SK-N-SH treated with all-trans-retinoic acid at 6 μM for 48 hours (cell line): ENCODE data around the gene LMNA.
"Not testable (repeated sequence)": the region's sequence is repeated elsewhere in the genome, so short reads cannot be mapped to it uniquely, and the experiment has no call there.

Experiments
- ATAC-seq: fragments of 200-7000 bp; cut with Tn5 transposase; 3 replicates; pipeline ENCODE4 v1.9.1; 2020; ENCODE audit warnings: mild to moderate bottlenecking, moderate library complexity
- ARNTL ChIP-seq: fragments of 450-650 bp; formaldehyde crosslinking; IDR thresholded peaks from 2 replicates; pipeline ENCODE4 v1.5.0; 2020; ENCODE audit warnings: low read depth, mild to moderate bottlenecking, moderate library complexity, borderline replicate concordance
- BACH2 ChIP-seq: fragments of 250-450 bp; sonication (Bioruptor Pico); IDR thresholded peaks from 2 replicates; pipeline ENCODE4 v1.9.0; 2021; ENCODE audit warnings: mild to moderate bottlenecking, borderline replicate concordance
- ESRRG ChIP-seq: fragments of 250-450 bp; sonication (Bioruptor Pico); IDR thresholded peaks from 2 replicates; pipeline ENCODE4 v1.6.1; 2021; ENCODE audit warnings: mild to moderate bottlenecking
- GLIS3 ChIP-seq: fragments of 250-450 bp; sonication (Bioruptor Pico); IDR thresholded peaks from 2 replicates; pipeline ENCODE4 v1.5.0; 2020; ENCODE audit warnings: mild to moderate bottlenecking, moderate library complexity
- OSR1 ChIP-seq: fragments of 250-450 bp; sonication (Bioruptor Pico); IDR thresholded peaks from 2 replicates; pipeline ENCODE4 v1.8.0; 2022; ENCODE audit warnings: moderate library complexity, mild to moderate bottlenecking, inconsistent platforms
- PPARA ChIP-seq: fragments of 250-450 bp; sonication (Bioruptor Pico); IDR thresholded peaks from 2 replicates; pipeline ENCODE4 v1.5.0; 2020; ENCODE audit warnings: mild to moderate bottlenecking, borderline replicate concordance
- SNAI2 ChIP-seq: fragments of 250-450 bp; sonication (Bioruptor Pico); IDR thresholded peaks from 2 replicates; pipeline ENCODE4 v1.5.0; 2020; ENCODE audit warnings: mild to moderate bottlenecking, moderate library complexity
- TCF4 ChIP-seq: fragments of 250-450 bp; sonication (Bioruptor Pico); IDR thresholded peaks from 2 replicates; pipeline ENCODE4 v1.8.0; 2021; ENCODE audit warnings: mild to moderate bottlenecking, moderate library complexity, borderline replicate concordance
- ZC3H10 ChIP-seq: fragments of 250-450 bp; sonication (Bioruptor Pico); IDR thresholded peaks from 2 replicates; pipeline ENCODE4 v1.5.1; 2021; ENCODE audit warnings: mild to moderate bottlenecking, moderate library complexity
- ZFP30 ChIP-seq: fragments of 450-650 bp; formaldehyde crosslinking; IDR thresholded peaks from 2 replicates; pipeline ENCODE4 v1.5.0; 2022; ENCODE audit warnings: mild to moderate bottlenecking, moderate library complexity
- ZNF565 ChIP-seq: fragments of 450-650 bp; formaldehyde crosslinking; conservative IDR thresholded peaks from 2 replicates; pipeline ENCODE4 v1.5.0; 2020; ENCODE audit warnings: low read depth, mild to moderate bottlenecking, moderate library complexity
- ZNF70 ChIP-seq: fragments of 450-650 bp; formaldehyde crosslinking; IDR thresholded peaks from 2 replicates; pipeline ENCODE4 v1.5.0; 2020; ENCODE audit warnings: mild to moderate bottlenecking, moderate library complexity
- ZNF8 ChIP-seq: fragments of 450-650 bp; formaldehyde crosslinking; IDR thresholded peaks from 2 replicates; pipeline ENCODE4 v1.5.0; 2020; ENCODE audit warnings: mild to moderate bottlenecking, moderate library complexity
- TF ChIP-seq, protein P1 (sequence below): fragments of 250-450 bp; sonication (Bioruptor Pico); IDR thresholded peaks from 2 replicates; pipeline ENCODE4 v1.8.0; 2021; ENCODE audit warnings: low read depth, mild to moderate bottlenecking, moderate library complexity, borderline replicate concordance
- TF ChIP-seq, protein P2 (sequence below): fragments of 250-450 bp; sonication (Bioruptor Pico); IDR thresholded peaks from 2 replicates; pipeline ENCODE4 v1.8.0; 2020; ENCODE audit warnings: mild to moderate bottlenecking, moderate library complexity, borderline replicate concordance
- TF ChIP-seq, protein P3 (sequence below): fragments of 250-450 bp; sonication (Bioruptor Pico); IDR thresholded peaks from 2 replicates; pipeline ENCODE4 v1.5.1; 2021; ENCODE audit warnings: mild to moderate bottlenecking, moderate library complexity
- TF ChIP-seq, protein P4 (sequence below): fragments of 250-450 bp; sonication (Bioruptor Pico); IDR thresholded peaks from 2 replicates; pipeline ENCODE4 v1.5.1; 2020; ENCODE audit warnings: low read depth, mild to moderate bottlenecking, moderate library complexity

The LMNA gene

DNA sequence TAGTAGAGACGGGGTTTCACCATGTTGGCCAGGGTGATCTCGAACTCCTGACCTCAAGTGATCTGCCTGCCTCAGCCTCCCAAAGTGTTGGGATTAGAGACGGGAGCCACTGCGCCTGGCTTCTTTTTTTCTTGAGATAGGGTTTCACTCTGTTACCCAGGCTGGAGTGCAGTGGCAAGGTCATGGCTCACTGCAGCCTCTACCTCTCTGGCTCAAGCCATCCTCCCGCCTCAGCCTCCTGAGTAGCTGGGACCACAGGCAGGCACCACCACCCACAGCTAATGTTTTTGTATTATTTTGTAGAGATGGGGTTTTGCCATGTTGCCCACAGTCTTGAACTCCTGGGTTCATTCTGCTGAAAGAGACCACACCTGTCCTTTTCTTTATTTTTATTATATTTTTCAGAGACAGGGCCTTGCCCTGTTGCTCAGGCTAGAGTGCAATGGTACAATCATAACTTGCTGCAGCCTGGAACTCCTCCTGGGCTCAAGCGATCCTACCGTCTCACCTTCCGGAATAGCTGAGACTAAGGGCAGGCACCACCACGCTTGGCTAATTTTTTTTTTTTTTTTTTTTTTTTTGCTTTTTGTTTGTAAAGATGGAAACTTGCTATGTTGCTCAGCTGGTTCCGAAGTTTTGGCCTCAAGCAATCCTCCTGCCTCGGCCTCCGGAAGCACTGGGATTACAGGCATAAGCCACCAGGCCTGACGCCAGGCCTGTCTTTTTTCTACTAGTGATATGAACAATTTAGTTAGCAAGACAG lies 3.1 kb downstream of the LMNA start:
- TF ChIP-seq ZNF565 (CRISPR knock-in tag) = no peak
- TF ChIP-seq, all 23 proteins: peak for 0
- ATAC-seq = no peak

DNA sequence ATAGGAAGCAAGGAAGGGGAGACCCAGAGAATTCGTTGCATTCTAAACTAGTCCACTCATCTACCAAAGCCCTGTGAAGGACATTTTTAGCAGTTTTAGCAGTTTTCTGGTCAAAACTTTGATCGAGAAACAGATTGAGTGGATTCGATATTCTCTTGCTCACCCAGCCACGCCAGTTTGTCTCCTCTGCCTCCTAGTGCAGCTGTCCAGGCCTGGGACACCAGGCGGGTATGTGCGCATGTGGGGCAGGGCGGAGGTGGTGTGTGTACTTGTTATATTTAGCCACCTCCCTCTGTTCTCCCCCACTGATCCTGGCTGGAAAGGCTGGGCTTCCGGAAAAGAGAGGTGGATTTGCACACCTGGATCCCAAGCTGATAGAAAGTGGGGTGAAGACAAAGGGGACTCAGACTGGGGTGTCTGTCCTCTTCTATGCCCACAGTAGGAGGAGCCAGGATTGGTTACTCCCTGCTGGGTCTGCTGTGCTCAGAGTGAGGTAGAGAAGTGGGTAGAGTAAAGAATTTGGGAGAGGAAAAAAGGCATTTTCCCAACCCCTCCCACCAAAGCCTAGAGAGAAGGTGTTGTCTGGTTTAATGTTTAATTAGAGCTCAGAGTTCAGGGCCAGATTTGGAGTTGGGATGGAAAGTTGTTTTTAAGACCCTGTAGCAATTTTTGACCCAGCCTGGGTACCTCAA lies 3.8 kb downstream of the LMNA start:
- ATAC-seq = no peak
- TF ChIP-seq, protein P1, sequence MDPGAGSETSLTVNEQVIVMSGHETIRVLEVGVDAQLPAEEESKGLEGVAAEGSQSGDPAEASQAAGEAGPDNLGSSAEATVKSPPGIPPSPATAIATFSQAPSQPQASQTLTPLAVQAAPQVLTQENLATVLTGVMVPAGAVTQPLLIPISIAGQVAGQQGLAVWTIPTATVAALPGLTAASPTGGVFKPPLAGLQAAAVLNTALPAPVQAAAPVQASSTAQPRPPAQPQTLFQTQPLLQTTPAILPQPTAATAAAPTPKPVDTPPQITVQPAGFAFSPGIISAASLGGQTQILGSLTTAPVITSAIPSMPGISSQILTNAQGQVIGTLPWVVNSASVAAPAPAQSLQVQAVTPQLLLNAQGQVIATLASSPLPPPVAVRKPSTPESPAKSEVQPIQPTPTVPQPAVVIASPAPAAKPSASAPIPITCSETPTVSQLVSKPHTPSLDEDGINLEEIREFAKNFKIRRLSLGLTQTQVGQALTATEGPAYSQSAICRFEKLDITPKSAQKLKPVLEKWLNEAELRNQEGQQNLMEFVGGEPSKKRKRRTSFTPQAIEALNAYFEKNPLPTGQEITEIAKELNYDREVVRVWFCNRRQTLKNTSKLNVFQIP (CRISPR knock-in tag) = no peak; the same call in 1 of the 2 replicates
- TF ChIP-seq ESRRG (CRISPR knock-in tag) = no peak
- TF ChIP-seq, protein P2, sequence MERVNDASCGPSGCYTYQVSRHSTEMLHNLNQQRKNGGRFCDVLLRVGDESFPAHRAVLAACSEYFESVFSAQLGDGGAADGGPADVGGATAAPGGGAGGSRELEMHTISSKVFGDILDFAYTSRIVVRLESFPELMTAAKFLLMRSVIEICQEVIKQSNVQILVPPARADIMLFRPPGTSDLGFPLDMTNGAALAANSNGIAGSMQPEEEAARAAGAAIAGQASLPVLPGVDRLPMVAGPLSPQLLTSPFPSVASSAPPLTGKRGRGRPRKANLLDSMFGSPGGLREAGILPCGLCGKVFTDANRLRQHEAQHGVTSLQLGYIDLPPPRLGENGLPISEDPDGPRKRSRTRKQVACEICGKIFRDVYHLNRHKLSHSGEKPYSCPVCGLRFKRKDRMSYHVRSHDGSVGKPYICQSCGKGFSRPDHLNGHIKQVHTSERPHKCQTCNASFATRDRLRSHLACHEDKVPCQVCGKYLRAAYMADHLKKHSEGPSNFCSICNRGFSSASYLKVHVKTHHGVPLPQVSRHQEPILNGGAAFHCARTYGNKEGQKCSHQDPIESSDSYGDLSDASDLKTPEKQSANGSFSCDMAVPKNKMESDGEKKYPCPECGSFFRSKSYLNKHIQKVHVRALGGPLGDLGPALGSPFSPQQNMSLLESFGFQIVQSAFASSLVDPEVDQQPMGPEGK (CRISPR knock-in tag) = no peak
- TF ChIP-seq OSR1 (CRISPR knock-in tag) = no peak

DNA sequence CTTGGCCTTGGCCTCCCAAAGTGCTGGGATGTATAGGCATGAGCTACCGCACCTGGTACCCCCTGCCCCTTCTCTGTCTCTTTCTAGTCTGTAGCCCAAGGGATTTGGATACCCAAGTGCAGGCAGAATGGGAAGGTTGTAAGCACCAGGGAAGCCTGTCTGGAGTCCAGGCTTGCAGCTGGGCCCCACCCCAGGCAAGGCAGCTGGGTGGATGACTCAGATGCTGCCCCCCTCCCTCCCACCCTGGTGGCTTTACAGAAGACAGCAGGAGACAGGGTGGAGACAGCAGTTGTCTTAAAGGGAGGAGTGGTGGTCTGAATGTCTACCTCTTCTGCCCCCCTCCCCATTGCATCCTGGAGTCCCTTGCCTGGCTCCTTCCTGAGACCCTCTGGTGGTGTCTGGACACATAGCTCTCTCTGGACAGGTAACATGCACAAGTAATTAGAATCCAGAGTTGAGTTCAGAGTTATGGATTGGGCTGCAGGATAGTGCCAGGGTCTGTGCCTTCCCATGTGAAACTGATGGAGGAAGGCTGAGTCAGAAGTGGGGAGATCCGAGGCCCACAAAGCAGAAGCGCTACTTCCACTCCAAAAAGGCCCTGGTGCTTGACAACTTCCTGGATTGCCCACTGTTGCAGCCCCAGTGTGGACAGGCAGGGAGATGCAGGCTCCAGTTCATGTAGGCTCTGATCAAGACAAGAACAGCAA lies 5.1 kb downstream of the LMNA start:
- peak; percentile 3 for ATAC-seq
- TF ChIP-seq, protein P2 (CRISPR knock-in tag) = peak; percentile 56; the same call in 1 of the 2 replicates
- no peak for TF ChIP-seq ARNTL (CRISPR knock-in tag)
- no peak for TF ChIP-seq PPARA (CRISPR knock-in tag)
- TF ChIP-seq OSR1 (CRISPR knock-in tag) = no peak
- TF ChIP-seq, all 23 proteins: peak for 1

DNA sequence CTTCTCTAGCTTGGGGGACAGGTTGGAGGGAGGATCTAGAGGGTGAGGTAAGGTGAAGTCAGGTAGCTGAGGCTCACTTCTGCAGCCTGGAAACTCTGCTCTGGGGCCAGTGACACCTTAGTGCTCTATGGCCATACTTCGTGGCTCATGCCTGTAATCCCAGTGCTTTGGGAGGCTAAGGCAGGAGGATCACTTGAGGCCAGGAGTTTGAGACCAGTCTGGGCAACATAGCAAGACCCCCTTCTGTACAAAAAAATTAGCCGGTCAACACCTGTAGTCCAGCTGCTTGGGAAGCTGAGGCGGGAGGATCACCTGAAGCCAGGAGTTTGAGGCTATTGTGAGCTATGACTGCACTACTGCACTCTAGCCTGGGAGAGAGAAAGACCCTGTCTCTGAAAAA lies 5.8 kb downstream of the LMNA start:
- ATAC-seq = no peak
- TF ChIP-seq TCF4 (CRISPR knock-in tag) (no peak), ZC3H10 (CRISPR knock-in tag) (no peak)
- TF ChIP-seq, protein P3, sequence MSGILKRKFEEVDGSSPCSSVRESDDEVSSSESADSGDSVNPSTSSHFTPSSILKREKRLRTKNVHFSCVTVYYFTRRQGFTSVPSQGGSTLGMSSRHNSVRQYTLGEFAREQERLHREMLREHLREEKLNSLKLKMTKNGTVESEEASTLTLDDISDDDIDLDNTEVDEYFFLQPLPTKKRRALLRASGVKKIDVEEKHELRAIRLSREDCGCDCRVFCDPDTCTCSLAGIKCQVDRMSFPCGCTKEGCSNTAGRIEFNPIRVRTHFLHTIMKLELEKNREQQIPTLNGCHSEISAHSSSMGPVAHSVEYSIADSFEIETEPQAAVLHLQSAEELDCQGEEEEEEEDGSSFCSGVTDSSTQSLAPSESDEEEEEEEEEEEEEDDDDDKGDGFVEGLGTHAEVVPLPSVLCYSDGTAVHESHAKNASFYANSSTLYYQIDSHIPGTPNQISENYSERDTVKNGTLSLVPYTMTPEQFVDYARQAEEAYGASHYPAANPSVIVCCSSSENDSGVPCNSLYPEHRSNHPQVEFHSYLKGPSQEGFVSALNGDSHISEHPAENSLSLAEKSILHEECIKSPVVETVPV (CRISPR knock-in tag) = no peak
- TF ChIP-seq, all 23 proteins: peak for 0

DNA sequence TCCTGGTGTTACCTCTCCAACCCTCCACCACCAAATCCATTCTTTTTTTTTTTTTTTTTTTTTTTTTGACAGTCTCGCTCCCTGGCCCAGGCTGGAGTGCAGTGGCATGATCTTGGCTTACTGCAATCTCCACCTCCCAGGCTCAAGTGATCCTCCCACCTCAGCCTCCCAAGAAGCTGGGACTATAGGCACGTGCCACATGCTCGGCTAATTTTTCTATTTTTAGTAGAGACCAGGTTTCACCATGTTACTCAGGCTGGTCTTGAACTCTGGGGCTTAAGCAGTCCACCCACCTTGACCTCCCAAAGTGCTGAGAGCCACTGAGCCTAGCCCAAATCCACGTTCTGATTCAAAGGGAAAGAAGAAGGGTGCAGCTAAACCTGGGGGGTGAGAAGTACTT lies 6.5 kb downstream of the LMNA start:
- ATAC-seq = not testable (repeated sequence)

DNA sequence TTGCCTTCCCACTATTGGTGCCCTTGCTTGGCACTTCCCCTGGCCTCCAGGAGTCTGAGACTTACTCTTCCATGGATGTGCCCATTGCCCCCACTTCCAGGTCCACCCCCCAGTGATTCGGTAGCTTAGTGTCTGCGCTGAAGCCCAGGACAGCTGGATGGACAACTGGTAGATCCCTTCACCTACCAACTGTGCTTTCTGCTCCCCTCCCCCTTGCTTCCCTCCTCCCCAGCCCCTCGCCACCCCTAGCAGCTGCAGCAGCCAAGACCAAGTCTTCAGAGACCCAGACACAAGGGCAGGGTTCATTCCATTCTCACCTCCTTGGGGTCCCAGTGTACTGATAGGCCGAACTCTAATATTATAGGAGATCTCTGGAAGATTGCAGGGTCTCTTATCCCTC lies 6.9 kb downstream of the LMNA start:
- ATAC-seq = no peak
- TF ChIP-seq ZFP30 (CRISPR knock-in tag) = no peak
- TF ChIP-seq ZNF8 (CRISPR knock-in tag) = no peak
- TF ChIP-seq PPARA (CRISPR knock-in tag) = no peak
- no peak for TF ChIP-seq SNAI2 (CRISPR knock-in tag)
- TF ChIP-seq ZC3H10 (CRISPR knock-in tag) = no peak
- TF ChIP-seq, protein P2 (CRISPR knock-in tag) = no peak
- no peak for TF ChIP-seq BACH2 (CRISPR knock-in tag)
- TF ChIP-seq, protein P1 (CRISPR knock-in tag) = no peak
- TF ChIP-seq, protein P4, sequence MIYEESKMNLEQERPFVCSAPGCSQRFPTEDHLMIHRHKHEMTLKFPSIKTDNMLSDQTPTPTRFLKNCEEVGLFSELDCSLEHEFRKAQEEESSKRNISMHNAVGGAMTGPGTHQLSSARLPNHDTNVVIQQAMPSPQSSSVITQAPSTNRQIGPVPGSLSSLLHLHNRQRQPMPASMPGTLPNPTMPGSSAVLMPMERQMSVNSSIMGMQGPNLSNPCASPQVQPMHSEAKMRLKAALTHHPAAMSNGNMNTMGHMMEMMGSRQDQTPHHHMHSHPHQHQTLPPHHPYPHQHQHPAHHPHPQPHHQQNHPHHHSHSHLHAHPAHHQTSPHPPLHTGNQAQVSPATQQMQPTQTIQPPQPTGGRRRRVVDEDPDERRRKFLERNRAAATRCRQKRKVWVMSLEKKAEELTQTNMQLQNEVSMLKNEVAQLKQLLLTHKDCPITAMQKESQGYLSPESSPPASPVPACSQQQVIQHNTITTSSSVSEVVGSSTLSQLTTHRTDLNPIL (CRISPR knock-in tag) = no peak
- TF ChIP-seq ARNTL (CRISPR knock-in tag) = no peak
- TF ChIP-seq ZNF70 (CRISPR knock-in tag) = no peak
- no peak for TF ChIP-seq GLIS3 (CRISPR knock-in tag)
